Measurements from ENCODE around the gene RASL11B. TPM values are rescaled to one million over a fixed set of nuclear protein-coding genes. Genes with fewer than 3 reads are reported as not detected.

Gene RASL11B
- total RNA-seq, 2 experiments from 2014 or later = not detected

- no peaks in the 10 kb centered on the region for H3K9me3 ChIP-seq (ENCODE audit: low read length)
- H3K4me2 ChIP-seq (ENCODE audit: low read length) = no peak overlapping the region
- no peak overlapping the region for H2AFZ ChIP-seq (ENCODE audit: low read length)
- no peaks in the 10 kb centered on the region for H3K36me3 ChIP-seq (ENCODE audit: insufficient read depth, low read length)
- H3K79me2 ChIP-seq (ENCODE audit: insufficient read depth, low read depth, low read length) = no peaks in the 10 kb centered on the region
- DNase-seq (ENCODE audit: low spot score) = no peak
- no peaks in the 10 kb centered on the region for H3K9me2 ChIP-seq (ENCODE audit: insufficient read depth, low read length)
- no peaks in the 10 kb centered on the region for H4K20me1 ChIP-seq (ENCODE audit: insufficient read depth, low read length)
- ChIA-PET POLR2A (interaction anchor here (0.7 to 1.3 kb wide), 2 partner anchors 10 to 1301 kb away, joined by 3 to 4 read pairs; no protein-coding TSS in a partner anchor), CTCF (ENCODE audit: unreplicated experiment) (no interaction called here)
- no peak for TF ChIP-seq EZH2phosphoT487 (IDR thresholded peaks at IDR 0.05; ENCODE audit: borderline replicate concordance, low read depth, low read length)
- TF ChIP-seq CTCF (conservative IDR thresholded peaks at IDR 0.05; ENCODE audit: low read length) = no peak
- no peaks in the 10 kb centered on the region for H3K4me1 ChIP-seq (ENCODE audit: insufficient read depth, low read length, poor library complexity, severe bottlenecking)
- BruUV-seq (replicated peaks) = no TSS peak
- H3K4me3 ChIP-seq (ENCODE audit: low read depth, low read length, poor library complexity, severe bottlenecking) = no peak overlapping the region
- H3K27ac ChIP-seq (ENCODE audit: low read depth, low read length, poor library complexity, severe bottlenecking) = no peak overlapping the region
- intact Hi-C loops (cut with micrococcal nuclease; ENCODE audit: unreplicated experiment) = no loop called here
These were observed 9.4 kb upstream of the RASL11B start for GRCh38 chr4:52852711-52853110.

GRCh38 chr4:52853351-52853750, 8.8 kb upstream of the RASL11B start:
- DNase-seq (ENCODE audit: low spot score) = no peak
- Histone ChIP-seq H3K9me3 (ENCODE audit: low read length) (no peaks in the 10 kb centered on the region), H4K20me1 (ENCODE audit: insufficient read depth, low read length) (no peaks in the 10 kb centered on the region), H3K9me2 (ENCODE audit: insufficient read depth, low read length) (no peaks in the 10 kb centered on the region), H3K27ac (ENCODE audit: low read depth, low read length, poor library complexity, severe bottlenecking) (no peak overlapping the region), H2AFZ (ENCODE audit: low read length) (no peak overlapping the region), H3K79me2 (ENCODE audit: insufficient read depth, low read depth, low read length) (no peaks in the 10 kb centered on the region), H3K4me1 (ENCODE audit: insufficient read depth, low read length, poor library complexity, severe bottlenecking) (no peaks in the 10 kb centered on the region), H3K4me2 (ENCODE audit: low read length) (no peak overlapping the region), H3K36me3 (ENCODE audit: insufficient read depth, low read length) (no peaks in the 10 kb centered on the region), H3K4me3 (ENCODE audit: low read depth, low read length, poor library complexity, severe bottlenecking) (no peak overlapping the region)
- intact Hi-C loops (cut with micrococcal nuclease; ENCODE audit: unreplicated experiment) = no loop called here
- POLR2A ChIA-PET = interaction anchor here (1.3 kb wide), 1 partner anchor 11 kb away, joined by 4 read pairs; no protein-coding TSS in a partner anchor
- CTCF ChIA-PET (ENCODE audit: unreplicated experiment) = no interaction called here
- no TSS peak for BruUV-seq (replicated peaks)
- TF ChIP-seq EZH2phosphoT487 (IDR thresholded peaks at IDR 0.05; ENCODE audit: borderline replicate concordance, low read depth, low read length) = no peak
- no peak for TF ChIP-seq CTCF (conservative IDR thresholded peaks at IDR 0.05; ENCODE audit: low read length)

GRCh38 chr4:52856801-52857200, 5.3 kb upstream of the RASL11B start:
- Histone ChIP-seq H2AFZ (ENCODE audit: low read length) (no peak overlapping the region), H4K20me1 (ENCODE audit: insufficient read depth, low read length) (no peaks in the 10 kb centered on the region), H3K9me3 (ENCODE audit: low read length) (no peaks in the 10 kb centered on the region), H3K4me2 (ENCODE audit: low read length) (no peak overlapping the region), H3K36me3 (ENCODE audit: insufficient read depth, low read length) (no peaks in the 10 kb centered on the region), H3K79me2 (ENCODE audit: insufficient read depth, low read depth, low read length) (no peaks in the 10 kb centered on the region), H3K4me1 (ENCODE audit: insufficient read depth, low read length, poor library complexity, severe bottlenecking) (no peaks in the 10 kb centered on the region), H3K4me3 (ENCODE audit: low read depth, low read length, poor library complexity, severe bottlenecking) (no peak overlapping the region), H3K9me2 (ENCODE audit: insufficient read depth, low read length) (no peaks in the 10 kb centered on the region), H3K27ac (ENCODE audit: low read depth, low read length, poor library complexity, severe bottlenecking) (no peak overlapping the region)
- intact Hi-C loops (cut with micrococcal nuclease; ENCODE audit: unreplicated experiment) = no loop called here
- TF ChIP-seq CTCF (conservative IDR thresholded peaks at IDR 0.05; ENCODE audit: low read length) = no peak
- CTCF ChIA-PET (ENCODE audit: unreplicated experiment) = no interaction called here
- DNase-seq (ENCODE audit: low spot score) = no peak
- POLR2A ChIA-PET = no interaction called here
- BruUV-seq (replicated peaks) = no TSS peak

Data from OCI-LY7 (cell line).